HG03066 (cell line): ENCODE results near the gene MED31.
"Not testable (repeated sequence)": the region's sequence is repeated elsewhere in the genome, so short reads cannot be mapped to it uniquely, and the experiment has no call there.

Experiments used
- ATAC-seq: cut with Tn5 transposase; IDR thresholded peaks from one replicate; pipeline ENCODE4 v1.9.1; 2021; ENCODE audit warnings: low read depth; ENCODE audit not compliant: unreplicated experiment

Gene MED31

DNA sequence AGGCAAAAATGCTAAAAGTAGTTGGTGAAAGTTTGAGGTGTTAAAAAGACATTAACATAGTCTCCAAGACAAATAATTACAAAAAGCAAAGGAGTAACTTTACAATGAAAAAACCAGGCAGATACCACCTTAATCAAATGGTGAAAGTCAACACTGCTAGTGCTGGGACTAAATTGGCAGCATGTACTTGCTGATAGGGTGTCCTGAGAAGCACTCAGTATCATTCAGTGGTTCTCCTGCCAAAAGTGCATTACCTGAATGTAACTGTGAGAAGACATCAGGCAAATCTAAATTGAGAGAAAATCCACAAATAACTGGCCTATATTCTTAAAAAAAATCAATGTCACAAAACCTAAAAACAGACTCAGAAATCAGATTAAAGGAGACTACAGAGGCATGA, 18.9 kb downstream of the MED31 start:
- ATAC-seq: no peak

DNA sequence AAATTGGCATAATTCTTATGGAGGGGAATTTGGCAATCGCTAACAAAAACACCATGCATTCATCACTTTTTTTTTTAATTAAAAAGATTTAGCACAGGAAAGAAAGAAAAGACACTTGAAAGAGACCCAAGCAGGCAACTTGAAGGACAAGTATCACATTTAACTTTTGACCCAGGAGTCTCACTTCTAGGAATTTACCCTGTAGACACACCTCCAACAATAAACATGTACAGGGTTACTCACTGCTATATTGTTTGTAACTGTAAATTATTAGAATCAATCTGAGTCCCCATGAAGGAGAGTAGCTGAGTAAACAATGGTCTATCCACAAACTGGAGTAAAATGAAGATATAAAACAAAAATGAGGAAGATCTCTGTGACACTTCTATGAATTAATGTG, 21.0 kb downstream of the MED31 start:
- ATAC-seq: no peak

DNA sequence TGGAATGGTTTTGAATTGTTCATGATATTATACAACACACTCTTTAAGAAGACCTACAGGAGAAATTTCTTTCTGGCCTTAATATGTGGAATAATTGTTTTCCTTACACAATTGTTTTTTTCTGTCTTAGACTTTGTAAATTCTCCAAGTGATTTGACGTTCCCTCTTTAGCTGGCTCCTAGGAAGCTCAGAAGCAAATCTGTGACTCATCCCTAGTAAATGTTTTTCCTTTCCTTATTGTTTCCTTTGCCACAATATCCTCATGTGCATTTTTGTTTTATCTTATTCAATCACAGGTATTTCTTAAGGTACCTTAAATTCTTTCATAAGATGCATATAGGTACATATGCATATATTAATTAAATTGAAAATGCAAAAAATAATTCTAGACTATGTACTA, 24.4 kb downstream of the MED31 start:
- no peak for ATAC-seq

DNA sequence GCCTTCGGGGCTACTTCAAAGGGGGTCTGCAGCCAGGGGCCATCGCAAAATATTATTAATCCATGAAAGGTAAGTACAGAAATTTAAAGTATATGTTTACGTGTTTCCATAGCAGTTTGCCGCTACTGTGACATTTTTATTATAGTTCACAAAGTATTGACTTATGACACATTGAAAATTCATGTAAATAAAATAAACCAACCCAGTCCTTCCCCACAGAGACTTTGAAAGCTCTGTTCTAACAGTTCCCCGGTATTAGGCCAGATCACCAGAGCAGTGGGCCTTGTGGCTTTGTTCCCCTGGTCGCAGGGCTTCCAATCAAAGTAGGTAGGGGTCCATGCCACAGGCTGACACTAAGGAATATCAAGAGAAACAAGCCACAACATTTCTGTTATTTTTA, 24.8 kb downstream of the MED31 start:
- no peak for ATAC-seq

DNA sequence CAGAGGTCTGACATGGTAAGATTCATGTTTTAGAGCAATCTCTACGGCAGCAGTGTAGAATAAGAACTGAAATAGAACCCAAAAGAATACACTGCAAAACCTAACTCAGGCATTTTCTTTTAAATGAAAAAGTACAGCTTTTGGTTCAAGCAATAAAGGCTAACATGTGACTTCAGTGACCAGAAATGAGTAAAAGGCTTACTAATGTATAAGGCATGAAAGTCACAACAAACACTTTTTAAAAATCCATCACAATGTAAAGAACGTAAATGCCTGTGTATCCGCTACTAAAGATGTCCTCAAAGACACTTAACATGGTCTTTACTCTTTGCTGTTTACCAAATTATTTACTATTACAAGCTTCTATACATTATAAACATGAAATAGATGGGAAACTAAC, 27.5 kb downstream of the MED31 start:
- ATAC-seq: no peak

DNA sequence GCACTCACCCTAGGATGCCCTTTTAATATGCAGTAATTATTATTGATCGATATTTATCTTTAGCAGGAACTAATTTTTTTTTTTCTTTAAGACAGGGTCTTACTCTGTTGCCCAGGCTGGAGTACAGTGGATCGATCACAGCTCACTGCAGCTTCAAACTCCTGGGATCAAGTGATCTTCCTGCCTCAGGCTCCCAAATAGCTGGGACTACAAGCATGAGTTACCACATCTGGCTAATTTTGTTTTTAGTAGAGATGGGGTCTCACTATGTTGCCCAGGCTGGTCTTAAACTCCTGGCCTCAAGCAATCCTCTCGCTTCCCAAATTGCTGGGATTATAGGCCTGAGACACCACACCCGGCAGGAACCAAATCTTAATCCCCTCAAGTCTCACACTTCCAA, 40.2 kb downstream of the MED31 start:
- ATAC-seq: no peak

DNA sequence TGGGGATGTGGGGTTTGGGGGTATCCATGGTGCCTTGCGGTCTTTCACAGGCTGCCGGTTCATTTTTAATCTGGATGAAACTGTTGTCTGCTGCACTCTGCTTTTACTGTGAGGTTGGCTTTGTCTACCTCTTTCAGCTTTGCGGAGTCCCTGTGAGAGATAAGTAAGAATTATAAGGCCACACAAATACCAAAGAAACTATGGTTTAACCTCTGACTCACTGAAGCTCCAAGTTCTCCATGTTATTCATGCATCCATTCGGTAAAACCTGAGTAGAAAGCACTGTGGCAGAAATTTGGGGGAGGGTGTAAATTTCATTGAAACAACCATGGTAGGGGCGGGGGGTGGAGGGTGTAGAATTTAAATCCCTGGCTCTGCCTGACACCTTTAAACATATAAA, 41.4 kb downstream of the MED31 start:
- ATAC-seq: no peak

DNA sequence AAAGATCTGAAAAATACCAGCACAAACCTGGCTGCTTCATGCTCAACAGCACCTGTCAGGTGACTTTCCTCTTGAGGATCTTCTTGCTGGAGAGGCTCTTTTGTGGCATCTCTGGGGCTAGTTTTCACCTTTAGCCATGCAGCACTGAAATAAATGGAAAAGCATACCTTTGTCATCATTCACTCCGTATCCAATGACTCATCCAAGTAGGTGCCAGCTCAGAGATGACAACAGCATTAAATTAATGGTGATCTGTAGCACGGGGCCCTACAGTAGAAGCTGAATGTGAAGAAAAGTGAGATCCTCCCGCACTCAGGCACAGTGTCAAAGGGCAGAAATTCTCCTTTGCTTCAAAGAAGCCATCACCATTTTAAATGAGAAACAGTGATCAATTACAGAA, 43.1 kb downstream of the MED31 start:
- ATAC-seq: no peak

DNA sequence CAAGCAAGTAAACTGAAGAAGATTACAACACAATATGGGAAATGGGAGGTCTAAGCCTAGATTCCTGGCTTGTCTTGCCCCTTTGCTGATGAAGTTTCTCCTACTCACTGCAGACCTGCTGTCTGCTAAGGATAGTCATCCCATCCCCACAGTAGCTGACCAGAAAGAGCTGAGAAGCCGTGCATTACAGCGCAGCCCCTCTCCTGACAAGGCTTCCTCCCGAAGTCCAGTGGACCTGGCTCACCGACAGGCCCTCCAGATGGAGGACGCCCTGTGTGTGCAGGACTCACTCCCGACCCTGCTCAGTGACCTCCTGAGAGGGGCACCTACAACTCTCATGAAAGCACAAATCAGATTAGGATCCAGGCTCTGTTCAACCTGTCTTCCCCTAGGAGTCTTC, 46.3 kb downstream of the MED31 start:
- ATAC-seq: no peak

DNA sequence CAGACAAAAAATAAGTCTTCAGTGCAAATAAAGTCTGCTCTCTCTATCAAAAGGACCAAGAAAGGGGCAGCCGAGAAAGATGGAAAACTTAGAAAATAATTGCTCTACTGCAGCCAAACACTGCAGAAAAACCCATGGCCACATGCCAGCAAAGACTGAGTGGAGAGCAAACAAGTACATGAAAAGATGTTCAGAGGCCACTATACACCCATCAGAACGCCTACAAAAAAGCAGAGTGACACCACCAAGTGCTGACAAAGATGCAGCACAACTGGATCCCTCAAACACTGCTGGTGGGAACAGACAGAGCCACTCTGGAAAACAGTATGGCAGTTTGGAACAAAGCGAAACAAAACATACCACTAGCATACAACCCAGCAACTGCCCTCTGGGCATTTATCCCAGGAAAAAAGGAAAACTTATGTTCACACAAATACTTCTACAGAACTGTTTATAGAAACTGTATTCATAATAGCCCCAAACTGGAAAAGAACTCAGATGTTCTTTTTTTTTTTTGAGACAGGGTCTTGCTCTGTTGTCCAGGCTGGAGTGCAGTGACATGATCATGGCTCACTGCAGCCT, 47.6 kb downstream of the MED31 start:
- no peak for ATAC-seq

DNA sequence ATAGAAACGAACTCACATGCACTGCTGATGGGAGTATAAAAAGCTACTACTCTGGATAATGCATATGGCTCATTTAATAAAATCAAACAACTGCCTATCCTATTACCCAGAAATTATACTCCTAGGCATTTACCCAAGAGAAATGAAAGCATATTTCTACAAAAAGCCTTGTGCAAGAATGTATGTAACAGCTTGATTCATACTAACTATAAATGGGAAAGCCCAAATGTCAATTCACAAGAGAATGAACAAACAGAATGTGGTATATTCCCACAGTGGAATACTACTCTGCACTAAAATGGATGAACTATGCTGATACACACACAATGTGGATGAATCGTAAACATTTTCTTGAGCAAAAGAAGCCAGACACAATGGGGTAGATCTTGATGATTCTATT, 49.3 kb downstream of the MED31 start:
- ATAC-seq: no peak

DNA sequence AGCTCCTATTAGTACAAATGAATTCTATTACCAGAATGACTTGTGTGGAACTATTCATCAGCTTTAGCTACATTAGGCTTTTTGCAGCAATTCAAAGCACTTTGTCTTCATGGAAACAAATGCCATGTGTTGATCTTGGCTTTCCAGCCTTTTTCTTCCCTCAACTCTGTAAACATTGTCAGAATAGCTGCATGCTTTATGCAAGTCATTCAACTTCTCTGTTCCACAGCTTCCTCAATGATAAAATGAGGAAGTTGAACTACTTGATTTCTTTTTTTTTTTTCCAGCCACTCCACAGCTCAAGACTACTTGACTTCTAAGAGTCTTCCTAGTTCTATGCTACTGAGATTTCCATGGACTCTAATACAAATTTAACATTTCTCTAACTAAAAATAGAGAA, 52.0 kb downstream of the MED31 start:
- no peak for ATAC-seq

DNA sequence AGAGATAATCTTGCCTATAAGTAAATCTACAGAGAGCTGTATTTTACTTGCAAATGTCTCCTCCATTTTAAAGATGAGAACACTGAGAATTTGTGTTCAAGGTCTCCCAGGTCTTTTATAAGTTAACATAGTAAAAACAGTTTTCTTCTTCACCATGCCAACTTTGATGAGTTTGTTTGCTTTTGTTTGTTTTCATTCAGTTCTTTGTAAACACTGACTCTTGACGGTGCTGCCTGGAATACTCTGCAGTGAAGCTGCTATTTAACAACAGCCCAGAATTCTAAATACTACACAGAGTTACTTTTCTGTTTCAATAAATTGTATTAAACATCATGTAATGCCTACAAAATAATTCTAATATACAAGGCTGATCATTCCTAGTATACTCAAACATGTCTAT, 53.7 kb downstream of the MED31 start:
- no peak for ATAC-seq

DNA sequence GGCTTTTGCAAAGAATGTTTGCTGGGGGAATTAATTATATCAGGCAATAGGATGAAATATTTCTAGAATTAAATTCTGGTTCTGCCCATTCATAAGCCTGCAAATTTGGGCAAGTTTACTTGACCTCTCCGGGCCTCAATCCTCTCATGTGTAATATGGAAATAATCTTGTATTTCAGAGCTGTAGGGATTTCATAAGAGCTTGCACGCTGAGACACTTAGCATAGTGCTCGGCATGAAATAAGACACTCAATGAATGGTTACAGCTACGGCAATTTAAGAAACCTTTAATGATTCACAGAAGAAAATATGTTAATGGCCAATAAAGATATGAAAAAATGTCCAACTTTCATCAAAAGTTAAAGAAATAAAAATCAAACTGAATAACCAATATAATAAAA, 54.5 kb downstream of the MED31 start:
- ATAC-seq: no peak

DNA sequence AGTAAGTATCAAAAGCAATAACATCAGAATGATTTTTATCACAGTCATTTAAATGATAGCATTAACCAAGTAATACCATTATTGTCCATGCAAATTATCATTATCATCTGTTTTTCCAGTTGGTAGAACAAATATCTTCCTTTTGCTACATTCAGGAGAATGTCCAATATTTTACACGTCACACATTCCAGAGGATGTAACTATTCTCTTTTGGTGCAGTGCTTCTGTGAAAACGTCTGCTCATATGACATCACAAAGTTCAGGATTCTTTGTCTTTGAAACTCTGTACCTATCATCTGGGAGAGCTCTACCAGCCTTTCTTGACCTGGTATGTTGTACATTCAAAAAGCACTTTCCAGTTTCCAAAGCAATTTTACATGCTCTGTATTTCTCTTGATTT, 54.9 kb downstream of the MED31 start:
- ATAC-seq: no peak

DNA sequence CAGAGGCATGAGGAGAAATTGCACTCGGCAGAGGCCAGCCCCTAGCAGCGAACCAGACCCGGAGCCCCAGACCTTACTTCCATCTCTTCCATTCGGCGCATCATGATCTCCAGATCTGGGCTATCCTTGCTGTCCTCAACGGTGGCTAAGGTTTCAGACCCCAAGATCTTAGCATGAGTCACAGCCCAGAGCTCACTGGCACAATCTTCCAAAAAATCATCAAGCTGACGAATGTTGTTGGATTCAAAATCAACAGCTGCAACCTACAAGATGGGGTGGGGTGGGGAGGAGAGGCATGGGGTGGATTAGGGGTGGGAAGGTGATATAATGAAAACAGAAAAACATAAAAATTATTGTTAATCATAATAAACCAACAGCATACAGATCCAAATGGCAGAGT, 55.3 kb downstream of the MED31 start:
- no peak for ATAC-seq

DNA sequence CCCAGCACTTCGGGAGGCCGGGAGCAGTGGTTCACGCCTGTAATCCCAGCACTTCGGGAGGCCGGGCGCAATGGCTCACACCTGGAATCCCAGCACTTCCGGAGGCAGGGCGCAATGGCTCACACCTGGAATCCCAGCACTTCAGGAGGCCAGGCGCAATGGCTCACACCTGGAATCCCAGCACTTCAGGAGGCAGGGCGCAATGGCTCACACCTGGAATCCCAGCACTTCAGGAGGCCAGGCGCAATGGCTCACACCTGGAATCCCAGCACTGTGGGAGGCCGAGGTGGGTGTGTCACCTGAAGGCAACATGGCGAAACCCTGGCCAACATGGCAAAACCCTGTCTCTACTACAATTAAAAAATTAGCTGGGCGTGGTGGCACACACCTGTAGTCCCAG, 58.0 kb downstream of the MED31 start:
- not testable (repeated sequence) for ATAC-seq
